ENCODE results near the gene BMPR1A. TPM values are rescaled to one million over a fixed set of nuclear protein-coding genes. Genes with fewer than 3 reads are reported as not detected.

The BMPR1A gene
- total RNA-seq, 2 donors from 2014 or later = 46.2 to 56.8 TPM

GRCh38 chr10:86755740-86756510 lies 494 bp upstream of the BMPR1A start:
- ATAC-seq = peak; percentile 91 to 93
- DNase-seq = peak; percentile 87
- intact Hi-C loops (cut with DNase I) = loop anchor here in 1 of 2 donors (5.0 kb wide), 1 partner anchor 136 kb away; no protein-coding TSS in a partner anchor

GRCh38 chr10:86757113-86757972 lies 924 bp downstream of the BMPR1A start:
- peak; percentile 51 for DNase-seq
- peak in 1 of 2 donors; percentile 0 for ATAC-seq
- intact Hi-C loops (cut with DNase I) = loop anchor here in 1 of 2 donors (5.0 kb wide), 1 partner anchor 135 kb away; no protein-coding TSS in a partner anchor

GRCh38 chr10:86758189-86759072 lies 2.0 kb downstream of the BMPR1A start:
- DNase-seq (no peak), ATAC-seq (no peak)
- intact Hi-C loops (cut with DNase I) = loop anchor here in 1 of 2 donors (5.0 kb wide), 1 partner anchor 134 kb away; no protein-coding TSS in a partner anchor

- intact Hi-C loops (cut with DNase I) = loop anchor here in 1 of 2 donors (5.0 kb wide), 1 partner anchor 133 kb away; no protein-coding TSS in a partner anchor
- no peak for ATAC-seq
These were observed 2.8 kb downstream of the BMPR1A start for GRCh38 chr10:86759073-86759672.

GRCh38 chr10:86763404-86763803 lies 7.0 kb downstream of the BMPR1A start:
- intact Hi-C loops (cut with DNase I) = no loop called here

More at GRCh38 chr10:86759073-86759672, 2.8 kb downstream of the BMPR1A start:
- DNase-seq = no peak

GRCh38 chr10:86765548-86765947 lies 9.1 kb downstream of the BMPR1A start:
- ATAC-seq (no peak), DNase-seq (no peak)
- intact Hi-C loops (cut with DNase I) = no loop called here

More at GRCh38 chr10:86763404-86763803, 7.0 kb downstream of the BMPR1A start:
- ATAC-seq (peak in 1 of 2 donors; percentile 32), DNase-seq (no peak)

GRCh38 chr10:86768412-86769062 lies 12.1 kb downstream of the BMPR1A start:
- DNase-seq (no peak), ATAC-seq (no peak)
- intact Hi-C loops (cut with DNase I) = no loop called here

GRCh38 chr10:86769991-86770390 lies 13.6 kb downstream of the BMPR1A start:
- intact Hi-C loops (cut with DNase I) = no loop called here
- ATAC-seq (peak in 1 of 2 donors; percentile 34), DNase-seq (no peak)

- no peak for DNase-seq
- intact Hi-C loops (cut with DNase I) = no loop called here
- ATAC-seq = peak; percentile 65 to 85
These were observed 14.1 kb downstream of the BMPR1A start for GRCh38 chr10:86770412-86770960.

GRCh38 chr10:86773498-86773897 lies 17.1 kb downstream of the BMPR1A start:
- intact Hi-C loops (cut with DNase I) = no loop called here
- no peak for ATAC-seq
- DNase-seq = no peak

GRCh38 chr10:86775056-86775869 lies 18.8 kb downstream of the BMPR1A start:
- ATAC-seq (peak in 1 of 2 donors; percentile 78), DNase-seq (no peak)
- intact Hi-C loops (cut with DNase I) = no loop called here

GRCh38 chr10:86775870-86776180 lies 19.4 kb downstream of the BMPR1A start:
- intact Hi-C loops (cut with DNase I) = no loop called here
- no peak for ATAC-seq
- no peak for DNase-seq

- peak in 1 of 2 donors; percentile 11 for ATAC-seq
- DNase-seq = no peak
- intact Hi-C loops (cut with DNase I) = no loop called here
These were observed 23.0 kb downstream of the BMPR1A start for GRCh38 chr10:86779220-86780017.

GRCh38 chr10:86782701-86783418 lies 26.4 kb downstream of the BMPR1A start:
- ATAC-seq (peak; percentile 37 to 57), DNase-seq (no peak)
- intact Hi-C loops (cut with DNase I) = no loop called here

- intact Hi-C loops (cut with DNase I) = no loop called here
- no peak for DNase-seq
- no peak for ATAC-seq
These were observed 28.6 kb downstream of the BMPR1A start for GRCh38 chr10:86785037-86785436.
